Right atrium auricular region (tissue), 2 donors: ENCODE results near the gene ZNF598. TPM values are rescaled to one million over a fixed set of nuclear protein-coding genes. Genes with fewer than 3 reads are reported as not detected.
"Not testable (repeated sequence)": the region's sequence is repeated elsewhere in the genome, so short reads cannot be mapped to it uniquely, and the experiment has no call there.

Experiments
- DNase-seq: peaks from one replicate; pipeline ENCODE4 v3.0.0-alpha.2; 2019; ENCODE audit warnings: low spot score
- H3K27ac ChIP-seq, 2 donors: fragments of 200-600 bp; sonication (generic); 1 replicate in 1 of 2; 2 replicates in 1 of 2; pipeline ENCODE4 v1.5.1; 2016 to 2019
- H3K27me3 ChIP-seq, 2 donors: fragments of 200-600 bp; sonication (generic); one replicate each; pipeline versions ENCODE4 v1.5.1 to v1.6.0; 2017 to 2019
- H3K36me3 ChIP-seq: fragments of 200-600 bp; sonication (generic); one replicate; pipeline ENCODE4 v1.5.1; 2016
- H3K4me1 ChIP-seq, 2 donors: fragments of 200-600 bp; sonication (generic); one replicate each; pipeline versions ENCODE4 v1.5.1 to v1.6.0; 2017 to 2019
- H3K4me3 ChIP-seq, 2 donors: fragments of 200-600 bp; sonication (generic); 1 replicate in 1 of 2; 2 replicates in 1 of 2; pipeline ENCODE4 v1.5.1; 2017 to 2019; ENCODE audit warnings: mild to moderate bottlenecking in 1 of 2, moderate library complexity in 1 of 2
- H3K9me3 ChIP-seq, 2 donors: fragments of 200-600 bp; sonication (generic); one replicate each; pipeline ENCODE4 v1.5.1; 2019
- CTCF ChIP-seq, 2 donors: fragments of 200-600 bp; sonication (generic); IDR thresholded peaks; one replicate each; pipeline ENCODE4 v1.5.1; 2019; ENCODE audit warnings: antibody characterized with exemption in 2 of 2
- total RNA-seq, 2 donors: library from RNA; depleted of rRNA; stranded (reverse); fragments of >200 nt; gene quantifications; one replicate each; pipeline ENCODE4 v1.1.0, GENCODE V29; 2016

ZNF598 gene
- total RNA-seq, 2 donors from 2014 or later = 11.4 to 19.9 TPM

- Histone ChIP-seq H3K4me3 (no peak overlapping the region), H3K4me1 (peaks cover 0 to 16% of the 10 kb centered on the region in 2 donors), H3K27ac (no peak overlapping the region), H3K9me3 (no peaks in the 10 kb centered on the region), H3K36me3 (no peaks in the 10 kb centered on the region), H3K27me3 (peaks cover 7 to 9% of the 10 kb centered on the region in 2 donors)
- peak; percentile 14 to 28 for TF ChIP-seq CTCF (IDR thresholded peaks at IDR 0.05)
- DNase-seq = no peak
Observed at GRCh38 chr16:2016407-2016922, 6.8 kb upstream of the ZNF598 start.

- Histone ChIP-seq H3K36me3 (no peaks in the 10 kb centered on the region), H3K4me1 (peaks cover 0 to 15% of the 10 kb centered on the region in 2 donors), H3K27ac (no peak overlapping the region), H3K27me3 (peaks cover 7 to 9% of the 10 kb centered on the region in 2 donors), H3K4me3 (no peak overlapping the region), H3K9me3 (no peaks in the 10 kb centered on the region)
- TF ChIP-seq CTCF (IDR thresholded peaks at IDR 0.05) = no peak
- no peak for DNase-seq
Observed at GRCh38 chr16:2015947-2016208, 6.3 kb upstream of the ZNF598 start.

DNA sequence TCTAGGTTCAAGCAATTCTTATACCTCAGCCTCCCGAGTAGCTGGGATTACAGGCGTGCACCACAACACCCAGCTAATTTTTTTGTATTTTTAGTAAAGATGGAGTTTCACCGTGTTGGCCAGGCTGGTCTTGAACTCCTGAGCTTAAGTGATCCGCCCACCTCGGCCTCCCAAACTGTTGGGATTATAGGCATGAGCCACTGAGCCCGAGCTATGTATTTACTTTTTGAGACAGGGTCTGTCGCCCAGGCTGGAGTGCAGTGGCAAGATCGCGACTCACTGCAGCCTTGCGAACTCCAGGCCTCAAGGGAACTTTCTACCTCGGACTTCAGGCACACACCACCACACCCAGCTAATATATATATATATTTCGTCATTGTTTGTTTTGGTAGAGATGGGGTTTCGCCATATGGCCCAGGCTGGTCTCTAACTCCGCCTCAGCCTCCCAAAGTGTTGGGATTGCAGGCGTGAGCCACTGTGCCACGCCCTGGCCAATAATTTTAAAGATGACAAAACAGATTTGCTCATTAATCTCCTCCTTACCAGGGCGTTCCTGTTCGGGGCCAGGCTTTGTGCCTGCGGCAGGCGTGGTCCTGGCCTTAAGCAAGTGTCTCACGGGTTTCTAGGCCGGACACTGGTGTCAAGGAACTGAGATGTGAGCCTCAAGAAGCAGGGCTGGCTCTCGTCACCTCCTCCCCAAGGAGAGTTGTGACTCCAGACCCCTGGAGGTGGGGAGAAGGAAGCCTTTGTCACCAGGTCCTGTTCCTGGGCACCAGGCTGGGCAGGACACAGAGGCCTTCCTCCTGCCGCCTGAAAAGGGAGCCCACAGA, 5.7 kb upstream of the ZNF598 start:
- no peak for DNase-seq

DNA sequence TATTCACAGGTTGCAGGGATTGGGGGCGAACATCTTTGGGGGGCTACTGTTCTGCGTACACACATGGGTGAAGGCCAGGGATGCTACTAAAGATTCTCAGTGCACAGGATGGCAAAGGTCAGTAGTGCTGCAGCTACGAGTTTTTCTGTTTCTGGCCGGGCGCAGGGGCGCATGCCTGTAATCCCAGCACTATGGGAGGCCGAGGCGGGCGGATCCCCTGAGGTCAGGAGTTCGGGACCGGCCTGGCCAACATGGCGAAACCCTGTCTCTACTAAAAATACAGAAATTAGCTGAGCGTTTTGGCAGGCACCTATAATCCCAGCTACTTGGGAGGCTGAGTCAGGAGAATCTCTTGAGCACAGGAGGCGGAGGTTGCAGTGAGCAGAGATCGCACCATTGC, 3.9 kb upstream of the ZNF598 start:
- Histone ChIP-seq H3K4me1 (peaks cover 0 to 15% of the 10 kb centered on the region in 2 donors), H3K27ac (no peak overlapping the region), H3K9me3 (no peaks in the 10 kb centered on the region), H3K4me3 (no peak overlapping the region), H3K36me3 (no peaks in the 10 kb centered on the region), H3K27me3 (no peaks in the 10 kb centered on the region)
- TF ChIP-seq CTCF (IDR thresholded peaks at IDR 0.05) = no peak
- no peak for DNase-seq

More for the DNA sequence above, 5.7 kb upstream of the ZNF598 start:
- no peak overlapping the region for H3K4me3 ChIP-seq
- peaks cover 4 to 6% of the 10 kb centered on the region in 2 donors for H3K27me3 ChIP-seq
- TF ChIP-seq CTCF (IDR thresholded peaks at IDR 0.05) = no peak
- no peaks in the 10 kb centered on the region for H3K36me3 ChIP-seq
- peaks cover 0 to 14% of the 10 kb centered on the region in 2 donors for H3K4me1 ChIP-seq
- H3K9me3 ChIP-seq = no peaks in the 10 kb centered on the region
- H3K27ac ChIP-seq = no peak overlapping the region

DNA sequence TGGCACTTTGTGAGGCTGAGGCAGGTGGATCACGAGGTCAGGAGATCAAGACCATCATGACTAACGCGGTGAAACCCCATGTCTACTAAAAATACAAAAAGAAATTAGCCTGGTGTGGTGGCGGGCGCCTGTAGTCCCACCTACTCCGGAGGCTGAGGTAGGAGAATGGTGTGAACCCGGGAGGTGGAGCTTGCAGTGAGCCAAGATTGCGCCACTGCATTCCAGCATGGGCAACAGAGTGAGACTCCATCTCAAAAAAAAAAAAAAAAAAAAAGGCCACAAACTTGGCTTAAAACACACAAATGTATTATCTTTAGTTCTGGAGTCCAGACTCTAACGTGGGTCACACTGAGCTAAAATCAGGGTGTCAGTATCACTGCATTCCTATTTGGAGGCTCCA, 2.1 kb upstream of the ZNF598 start:
- not testable (repeated sequence) for DNase-seq

GRCh38 chr16:2009164-2009711, 383 bp downstream of the ZNF598 start:
- H3K4me1 ChIP-seq = peaks cover 0 to 58% of the 10 kb centered on the region in 2 donors
- TF ChIP-seq CTCF (IDR thresholded peaks at IDR 0.05) = no peak

More for the DNA sequence above, 2.1 kb upstream of the ZNF598 start:
- not testable (repeated sequence) for H3K27ac ChIP-seq, H3K4me3 ChIP-seq, H3K36me3 ChIP-seq, H3K27me3 ChIP-seq, H3K9me3 ChIP-seq
- peaks cover 0 to 33% of the 10 kb centered on the region in 2 donors for H3K4me1 ChIP-seq

More at GRCh38 chr16:2009164-2009711, 383 bp downstream of the ZNF598 start:
- Histone ChIP-seq H3K9me3 (no peaks in the 10 kb centered on the region), H3K27me3 (no peaks in the 10 kb centered on the region), H3K27ac (peak overlapping the region; percentile 84 to 91), H3K4me3 (peak overlapping the region; percentile 92 to 99), H3K36me3 (no peaks in the 10 kb centered on the region)
- no peak for DNase-seq
